GM12878 (cell line): ENCODE data around the gene AKT3.

Experiments used
- CHD2 ChIP-seq: IDR thresholded peaks from 2 replicates; pipeline ENCODE4 v1.6.1; 2011; ENCODE audit warnings: low read depth, low read length, improper control_type of control experiment, borderline replicate concordance
- POLR2A ChIP-seq: IDR thresholded peaks from 2 replicates; pipeline ENCODE4 v1.6.1; 2011; ENCODE audit warnings: low read depth, mild to moderate bottlenecking, low read length
- POLR2AphosphoS5 ChIP-seq: IDR thresholded peaks from 2 replicates; pipeline ENCODE4 v1.6.1; 2011; ENCODE audit warnings: mild to moderate bottlenecking, low read length, inconsistent platforms
- SMC3 ChIP-seq: IDR thresholded peaks from 2 replicates; pipeline ENCODE4 v1.6.1; 2011; ENCODE audit warnings: low read length, improper control_type of control experiment, borderline replicate concordance
- ZSCAN29 ChIP-seq: fragments of 450-650 bp; IDR thresholded peaks from 2 replicates; pipeline ENCODE4 v1.6.1; 2017; ENCODE audit warnings: mild to moderate bottlenecking, moderate library complexity
- TF ChIP-seq, protein P1 (sequence below), 3 experiments: IDR thresholded peaks in 2 of 3; conservative IDR thresholded peaks in 1 of 3; 2 replicates each; pipeline ENCODE4 v1.5.1; 2011; ENCODE audit warnings: low read depth in 3 of 3, low read length in 3 of 3, mild to moderate bottlenecking in 3 of 3, control low read depth in 2 of 3, moderate library complexity in 2 of 3, inconsistent platforms in 1 of 3, mixed read lengths in 1 of 3; ENCODE audit not compliant: control insufficient read depth in 2 of 3, insufficient read depth in 1 of 3; ENCODE audit errors: extremely low read depth in 1 of 3
- TF ChIP-seq, protein P2 (sequence below): IDR thresholded peaks from 2 replicates; pipeline ENCODE4 v1.6.1; 2012; ENCODE audit warnings: low read depth, low read length, improper control_type of control experiment

DNA sequence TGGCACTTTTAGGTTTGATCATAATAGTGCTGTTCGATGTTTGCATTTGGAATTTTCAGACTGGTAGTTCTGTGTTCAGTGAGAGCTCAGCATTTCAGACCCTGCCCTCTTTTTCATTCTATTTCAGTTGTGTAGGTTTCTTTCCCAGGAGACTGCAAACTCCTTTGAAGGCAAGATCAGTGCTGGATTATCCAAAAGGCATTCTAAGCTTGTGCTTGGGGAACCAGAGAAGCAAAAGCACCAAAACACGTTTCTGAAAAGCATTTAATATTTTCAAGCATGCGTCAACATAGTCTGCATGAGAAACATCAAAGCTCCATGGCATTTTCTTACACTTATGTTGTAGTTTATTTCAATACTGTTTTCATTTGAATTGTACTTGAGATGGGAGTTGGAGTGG lies 302.2 kb downstream of the AKT3 start:
- TF ChIP-seq POLR2AphosphoS5 (no peak), POLR2A (no peak), SMC3 (no peak), CHD2 (no peak), ZSCAN29 (no peak)
- TF ChIP-seq, protein P1, sequence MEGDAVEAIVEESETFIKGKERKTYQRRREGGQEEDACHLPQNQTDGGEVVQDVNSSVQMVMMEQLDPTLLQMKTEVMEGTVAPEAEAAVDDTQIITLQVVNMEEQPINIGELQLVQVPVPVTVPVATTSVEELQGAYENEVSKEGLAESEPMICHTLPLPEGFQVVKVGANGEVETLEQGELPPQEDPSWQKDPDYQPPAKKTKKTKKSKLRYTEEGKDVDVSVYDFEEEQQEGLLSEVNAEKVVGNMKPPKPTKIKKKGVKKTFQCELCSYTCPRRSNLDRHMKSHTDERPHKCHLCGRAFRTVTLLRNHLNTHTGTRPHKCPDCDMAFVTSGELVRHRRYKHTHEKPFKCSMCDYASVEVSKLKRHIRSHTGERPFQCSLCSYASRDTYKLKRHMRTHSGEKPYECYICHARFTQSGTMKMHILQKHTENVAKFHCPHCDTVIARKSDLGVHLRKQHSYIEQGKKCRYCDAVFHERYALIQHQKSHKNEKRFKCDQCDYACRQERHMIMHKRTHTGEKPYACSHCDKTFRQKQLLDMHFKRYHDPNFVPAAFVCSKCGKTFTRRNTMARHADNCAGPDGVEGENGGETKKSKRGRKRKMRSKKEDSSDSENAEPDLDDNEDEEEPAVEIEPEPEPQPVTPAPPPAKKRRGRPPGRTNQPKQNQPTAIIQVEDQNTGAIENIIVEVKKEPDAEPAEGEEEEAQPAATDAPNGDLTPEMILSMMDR (IDR thresholded peaks at IDR 0.05 in 2 of 3, conservative IDR thresholded peaks at IDR 0.05 in 1 of 3; ENCODE audit: control insufficient read depth in 2 of 3, extremely low read depth in 1 of 3, insufficient read depth in 1 of 3, low read depth in 3 of 3, low read length in 3 of 3): no peak
- TF ChIP-seq, protein P2, sequence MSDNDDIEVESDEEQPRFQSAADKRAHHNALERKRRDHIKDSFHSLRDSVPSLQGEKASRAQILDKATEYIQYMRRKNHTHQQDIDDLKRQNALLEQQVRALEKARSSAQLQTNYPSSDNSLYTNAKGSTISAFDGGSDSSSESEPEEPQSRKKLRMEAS: no peak
